GM23248 (cell line): ENCODE results near the gene PPWD1.

Experiments
- EZH2 ChIP-seq: fragments of 200-600 bp; sonication (generic); IDR thresholded peaks from 2 replicates; pipeline ENCODE4 v1.6.1; 2018; ENCODE audit warnings: antibody characterized with exemption, mild to moderate bottlenecking; ENCODE audit not compliant: insufficient read depth, poor library complexity, severe bottlenecking
- EZH2phosphoT487 ChIP-seq: fragments of 200-600 bp; sonication (generic); IDR thresholded peaks from 2 replicates; pipeline ENCODE4 v1.6.1; 2018; ENCODE audit warnings: antibody characterized with exemption, moderate library complexity, mild to moderate bottlenecking, low read depth; ENCODE audit not compliant: insufficient read depth

DNA sequence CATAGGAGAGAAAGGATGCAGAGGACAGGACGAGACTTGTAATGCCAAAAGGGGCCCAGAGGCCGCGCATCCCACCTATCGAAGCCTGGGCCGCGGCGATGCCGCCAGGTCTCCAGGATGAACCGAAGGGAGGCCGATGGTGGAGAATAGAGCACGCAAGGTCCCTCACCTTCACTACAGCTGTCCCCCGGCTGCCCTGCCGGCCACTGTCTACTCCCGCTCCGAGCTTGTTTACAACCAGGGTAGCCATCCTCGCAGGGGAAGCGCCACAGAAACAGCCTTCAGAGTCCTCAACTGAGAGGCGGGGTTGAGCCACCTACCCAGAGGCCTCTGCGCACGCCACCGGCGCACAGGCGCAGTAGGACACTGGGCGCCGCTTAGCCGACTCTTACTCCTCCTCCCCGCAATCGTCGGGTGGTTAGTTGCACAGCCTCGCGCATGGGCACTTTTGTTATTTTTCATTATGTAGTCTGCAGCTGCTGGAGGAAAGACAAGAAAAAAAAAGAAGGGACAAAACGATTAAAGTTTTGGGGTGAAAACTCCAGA, 61.0 kb downstream of the PPWD1 start, which contains the start of gene TRIM23:
- TF ChIP-seq EZH2 (no peak), EZH2phosphoT487 (no peak)
